ENCODE measurements around the gene OR56A5.

Gene OR56A5

GRCh38 chr11:5933116-5933515 is 35.2 kb downstream of the OR56A5 start:
- DNase-seq (ENCODE audit: low read depth in 4 of 4, low spot score in 1 of 4) = no peak

GRCh38 chr11:5932671-5933070 is 35.6 kb downstream of the OR56A5 start:
- DNase-seq (ENCODE audit: low read depth in 4 of 4, low spot score in 1 of 4) = no peak

DNA sequence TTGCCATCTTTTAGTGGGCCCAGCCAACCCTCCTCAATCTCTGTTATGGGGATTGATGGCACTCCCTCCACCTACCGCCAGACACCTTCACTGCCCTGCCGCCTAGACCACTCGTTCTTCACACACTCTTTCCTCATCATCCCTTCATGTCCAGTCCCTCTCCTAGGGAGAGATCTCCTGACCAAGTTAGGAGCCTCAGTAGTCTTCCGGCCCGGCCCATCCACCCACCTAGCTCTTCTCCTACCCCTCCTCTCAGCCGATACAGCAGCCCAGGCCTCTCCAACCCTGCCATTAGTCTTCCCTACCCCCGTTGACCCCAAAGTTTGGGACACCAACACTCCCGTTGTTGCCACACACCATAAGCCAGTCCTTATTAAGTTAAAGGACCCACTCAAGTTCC is 37.2 kb downstream of the OR56A5 start:
- DNase-seq (ENCODE audit: low read depth in 4 of 4, low spot score in 1 of 4) = no peak

- no peak for DNase-seq (ENCODE audit: low read depth in 4 of 4, low spot score in 1 of 4)
These were observed 37.7 kb downstream of the OR56A5 start for GRCh38 chr11:5930614-5931013.

DNA sequence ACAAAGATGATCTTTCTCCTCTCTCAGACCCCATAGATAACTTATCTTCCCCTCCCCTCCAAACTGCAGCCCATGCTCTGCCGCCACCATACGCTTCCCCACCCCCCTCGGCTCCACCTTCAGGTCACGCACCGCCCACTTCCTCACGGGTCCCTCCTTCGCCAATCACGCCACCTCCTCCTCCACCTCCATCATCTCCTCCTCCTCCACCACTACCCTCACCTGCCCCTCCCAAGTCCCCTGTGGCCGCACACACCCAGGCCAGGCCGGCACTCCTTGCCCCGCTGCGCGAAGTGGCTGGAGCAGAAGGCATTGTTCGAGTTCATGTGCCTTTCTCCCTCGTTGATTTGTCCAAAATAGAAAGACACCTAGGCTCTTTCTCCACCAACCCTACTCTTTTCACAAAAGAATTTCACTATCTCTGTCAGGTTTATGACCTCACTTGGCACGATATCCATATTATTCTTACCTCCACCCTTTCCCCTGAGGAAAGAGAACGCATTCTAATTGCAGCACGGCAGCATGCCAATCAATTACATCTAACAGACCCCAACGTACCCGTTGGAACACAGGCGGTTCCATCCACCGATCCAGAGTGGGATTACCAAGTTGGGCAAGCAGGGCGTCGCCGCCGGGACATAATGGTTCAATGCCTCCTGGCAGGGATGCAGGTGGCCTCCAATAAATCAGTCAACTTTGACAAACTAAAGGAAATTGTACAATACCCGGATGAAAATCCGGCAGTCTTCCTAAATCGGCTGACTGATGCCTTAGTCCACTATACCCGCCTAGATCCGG is 38.5 kb downstream of the OR56A5 start:
- no peak for DNase-seq (ENCODE audit: low read depth in 4 of 4, low spot score in 1 of 4)

- DNase-seq (ENCODE audit: low read depth in 4 of 4, low spot score in 1 of 4) = no peak
These were observed 39.5 kb downstream of the OR56A5 start for GRCh38 chr11:5928811-5929210.

DNA sequence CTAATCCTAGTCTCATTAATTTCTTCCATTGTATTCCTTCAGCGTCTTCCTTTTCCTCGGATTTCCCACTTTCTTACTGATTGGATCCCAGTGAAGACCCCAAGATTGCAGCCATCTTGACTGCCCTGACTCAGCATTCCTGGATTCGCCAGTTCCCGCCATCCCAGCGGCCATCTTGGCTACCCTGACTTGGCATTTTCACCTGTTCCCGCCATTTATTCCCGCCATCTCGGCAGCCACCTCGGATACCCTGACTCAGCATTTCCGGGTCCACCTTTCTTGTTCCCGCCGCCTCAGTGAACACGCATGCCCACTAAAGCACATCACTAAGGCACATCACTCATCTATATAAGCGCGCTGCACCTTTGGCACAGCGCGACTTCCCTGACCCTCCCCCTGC is 40.0 kb downstream of the OR56A5 start:
- no peak for DNase-seq (ENCODE audit: low read depth in 4 of 4, low spot score in 1 of 4)

GRCh38 chr11:5923794-5924193 is 44.5 kb downstream of the OR56A5 start:
- DNase-seq (ENCODE audit: low read depth in 4 of 4, low spot score in 1 of 4) = no peak

GRCh38 chr11:5923427-5923776 is 44.9 kb downstream of the OR56A5 start:
- DNase-seq (ENCODE audit: low read depth in 4 of 4, low spot score in 1 of 4) = no peak

DNA sequence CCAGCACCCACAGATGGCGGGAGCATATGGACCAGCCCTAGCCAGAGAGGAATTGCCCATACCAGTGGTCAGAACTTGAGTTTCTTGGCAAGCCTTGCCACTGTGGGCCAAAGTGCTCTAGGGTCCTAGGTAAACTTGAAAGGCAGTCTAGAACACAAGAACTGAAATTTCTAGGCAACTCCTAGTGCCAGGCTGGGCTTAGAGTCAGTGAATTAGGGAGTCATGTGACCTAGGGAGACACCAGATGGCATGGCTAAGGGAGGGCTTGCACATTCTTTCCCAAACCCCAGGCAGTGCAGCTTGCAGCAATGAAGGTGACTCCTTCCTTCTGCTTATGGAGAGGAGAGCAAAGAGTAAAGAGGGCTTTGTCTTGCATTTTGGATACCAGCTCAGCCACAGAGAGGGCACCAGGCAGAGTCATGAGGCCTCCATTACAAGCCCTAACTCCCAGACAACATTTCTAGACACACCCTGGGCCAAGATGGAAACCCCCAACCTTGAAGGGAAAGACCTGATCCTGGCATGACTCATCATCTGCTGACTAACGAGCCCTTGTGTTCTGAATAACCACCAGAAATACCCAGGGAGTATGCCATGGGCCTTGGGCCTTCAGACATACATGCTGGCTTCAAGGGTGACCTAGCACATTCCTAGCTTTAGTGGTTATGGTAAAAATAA is 45.4 kb downstream of the OR56A5 start:
- peak in 1 of 4 experiments; percentile 14 for DNase-seq (ENCODE audit: low read depth in 4 of 4, low spot score in 1 of 4)
